KMS-11 (cell line): ENCODE measurements around the gene MED31.

Source experiments
- H2AFZ ChIP-seq: fragments of 200-600 bp; sonication (generic); 2 replicates; pipeline ENCODE4 v1.6.1; 2016; ENCODE audit warnings: antibody characterized with exemption, mixed run types, low read depth
- H3K27ac ChIP-seq: fragments of 200-600 bp; sonication (generic); 2 replicates; pipeline ENCODE4 v1.6.1; 2016; ENCODE audit warnings: mild to moderate bottlenecking, mixed run types
- H3K27me3 ChIP-seq: fragments of 200-600 bp; sonication (generic); 2 replicates; pipeline ENCODE4 v1.6.1; 2017; ENCODE audit warnings: mild to moderate bottlenecking, low read depth, mixed run types, moderate library complexity; ENCODE audit not compliant: insufficient read depth
- H3K36me3 ChIP-seq: fragments of 200-600 bp; sonication (generic); 2 replicates; pipeline ENCODE4 v1.6.1; 2017; ENCODE audit warnings: mild to moderate bottlenecking, mixed run types; ENCODE audit not compliant: insufficient read depth
- H3K4me1 ChIP-seq: fragments of 200-600 bp; sonication (generic); 2 replicates; pipeline ENCODE4 v1.6.1; 2016; ENCODE audit warnings: mild to moderate bottlenecking, low read depth, mixed run types; ENCODE audit not compliant: poor library complexity, severe bottlenecking
- H3K4me2 ChIP-seq: fragments of 200-600 bp; sonication (generic); 2 replicates; pipeline ENCODE4 v1.7.0; 2016; ENCODE audit warnings: mild to moderate bottlenecking, mixed run types
- H3K4me3 ChIP-seq: fragments of 200-600 bp; sonication (generic); IDR thresholded peaks from 2 replicates; pipeline ENCODE4 v1.6.1; 2017; ENCODE audit warnings: low read depth, low read length, mixed read lengths; ENCODE audit not compliant: insufficient read depth
- H3K79me2 ChIP-seq: fragments of 200-600 bp; sonication (generic); 2 replicates; pipeline ENCODE4 v1.6.1; 2016; ENCODE audit warnings: low read depth, mixed run types; ENCODE audit not compliant: insufficient read depth
- H3K9ac ChIP-seq: fragments of 200-600 bp; sonication (generic); 2 replicates; pipeline ENCODE4 v1.6.1; 2016; ENCODE audit warnings: mild to moderate bottlenecking, mixed run types
- H4K20me1 ChIP-seq: fragments of 200-600 bp; sonication (generic); 2 replicates; pipeline ENCODE4 v1.6.1; 2016; ENCODE audit warnings: mild to moderate bottlenecking, mixed run types; ENCODE audit not compliant: insufficient read depth
- TF ChIP-seq, protein P1 (sequence below): fragments of 200-600 bp; sonication (generic); conservative IDR thresholded peaks from 2 replicates; pipeline ENCODE4 v1.6.1; 2017; ENCODE audit warnings: low read depth, mild to moderate bottlenecking, antibody characterized with exemption, low read length, moderate library complexity, mixed read lengths

The MED31 gene

DNA sequence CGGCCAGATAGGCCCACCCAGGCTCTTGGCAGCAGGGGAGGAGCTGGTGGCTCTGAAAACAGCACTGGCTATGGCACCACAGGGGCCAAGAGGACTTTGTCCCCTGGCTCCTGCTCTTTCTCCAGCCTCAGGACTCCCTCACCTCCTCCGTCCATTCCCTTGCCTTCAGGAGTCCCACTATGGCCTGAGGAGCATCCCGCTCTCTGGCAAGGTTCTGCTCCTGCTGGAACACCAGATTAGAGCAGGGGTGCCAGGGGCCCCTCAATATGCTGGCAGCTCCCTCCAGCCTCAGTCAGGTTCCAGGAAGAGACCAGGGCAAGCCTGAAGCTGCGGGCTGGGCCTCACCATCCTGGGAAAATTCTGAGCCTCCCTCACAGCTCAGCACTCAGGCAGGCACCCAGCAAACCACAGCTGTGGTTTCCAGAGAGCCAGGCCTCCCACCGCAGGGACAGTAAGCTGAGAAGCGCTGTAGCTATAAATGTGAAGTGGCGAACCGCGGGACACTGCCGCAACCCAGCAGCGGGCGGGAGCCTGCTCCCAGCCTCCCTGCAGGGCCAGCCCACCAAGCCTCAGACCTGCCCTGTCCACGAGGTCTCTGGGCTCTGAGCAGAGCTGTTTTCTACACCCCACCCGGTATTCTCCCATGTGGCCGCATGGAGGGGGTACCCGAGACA is 25.9 kb upstream of the MED31 start:
- H3K4me1 ChIP-seq, result no peaks in the 10 kb centered on the region
- no peaks in the 10 kb centered on the region for H4K20me1 ChIP-seq
- no peak overlapping the region; the same call in 1 of the 2 replicates for H3K4me2 ChIP-seq
- H3K36me3 ChIP-seq, result no peaks in the 10 kb centered on the region
- no peaks in the 10 kb centered on the region for H3K79me2 ChIP-seq
- no peak overlapping the region for H3K9ac ChIP-seq
- H3K27me3 ChIP-seq, result no peaks in the 10 kb centered on the region
- H3K27ac ChIP-seq, result no peak overlapping the region
- H2AFZ ChIP-seq, result no peak overlapping the region
- TF ChIP-seq, protein P1, sequence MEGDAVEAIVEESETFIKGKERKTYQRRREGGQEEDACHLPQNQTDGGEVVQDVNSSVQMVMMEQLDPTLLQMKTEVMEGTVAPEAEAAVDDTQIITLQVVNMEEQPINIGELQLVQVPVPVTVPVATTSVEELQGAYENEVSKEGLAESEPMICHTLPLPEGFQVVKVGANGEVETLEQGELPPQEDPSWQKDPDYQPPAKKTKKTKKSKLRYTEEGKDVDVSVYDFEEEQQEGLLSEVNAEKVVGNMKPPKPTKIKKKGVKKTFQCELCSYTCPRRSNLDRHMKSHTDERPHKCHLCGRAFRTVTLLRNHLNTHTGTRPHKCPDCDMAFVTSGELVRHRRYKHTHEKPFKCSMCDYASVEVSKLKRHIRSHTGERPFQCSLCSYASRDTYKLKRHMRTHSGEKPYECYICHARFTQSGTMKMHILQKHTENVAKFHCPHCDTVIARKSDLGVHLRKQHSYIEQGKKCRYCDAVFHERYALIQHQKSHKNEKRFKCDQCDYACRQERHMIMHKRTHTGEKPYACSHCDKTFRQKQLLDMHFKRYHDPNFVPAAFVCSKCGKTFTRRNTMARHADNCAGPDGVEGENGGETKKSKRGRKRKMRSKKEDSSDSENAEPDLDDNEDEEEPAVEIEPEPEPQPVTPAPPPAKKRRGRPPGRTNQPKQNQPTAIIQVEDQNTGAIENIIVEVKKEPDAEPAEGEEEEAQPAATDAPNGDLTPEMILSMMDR, result no peak
- H3K4me3 ChIP-seq, result no peak overlapping the region

DNA sequence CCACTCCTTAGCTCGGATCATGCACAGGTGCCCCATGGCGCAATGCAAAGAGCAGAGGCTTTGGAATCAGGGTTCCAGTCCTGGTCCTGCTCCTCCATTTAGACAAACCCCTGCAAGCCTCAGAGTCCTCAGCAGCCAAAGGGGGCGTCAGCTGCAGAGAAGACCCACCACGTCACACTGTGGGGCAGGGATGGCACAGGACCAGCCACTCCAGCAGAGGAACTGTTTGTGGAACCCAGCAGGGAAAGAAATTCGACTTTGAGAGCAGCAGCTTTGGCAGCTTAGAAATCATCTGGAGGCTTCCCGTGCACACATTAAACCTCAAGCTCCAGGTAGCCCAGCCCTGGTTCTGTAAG is 25.4 kb upstream of the MED31 start:
- no peaks in the 10 kb centered on the region for H3K36me3 ChIP-seq
- H3K9ac ChIP-seq, result no peak overlapping the region
- H3K79me2 ChIP-seq, result no peaks in the 10 kb centered on the region
- no peak overlapping the region for H3K4me2 ChIP-seq
- no peak overlapping the region for H3K4me3 ChIP-seq
- TF ChIP-seq, protein P1, result no peak
- no peaks in the 10 kb centered on the region for H3K4me1 ChIP-seq
- no peaks in the 10 kb centered on the region for H4K20me1 ChIP-seq
- no peak overlapping the region for H3K27ac ChIP-seq
- no peak overlapping the region for H2AFZ ChIP-seq
- H3K27me3 ChIP-seq, result no peaks in the 10 kb centered on the region

DNA sequence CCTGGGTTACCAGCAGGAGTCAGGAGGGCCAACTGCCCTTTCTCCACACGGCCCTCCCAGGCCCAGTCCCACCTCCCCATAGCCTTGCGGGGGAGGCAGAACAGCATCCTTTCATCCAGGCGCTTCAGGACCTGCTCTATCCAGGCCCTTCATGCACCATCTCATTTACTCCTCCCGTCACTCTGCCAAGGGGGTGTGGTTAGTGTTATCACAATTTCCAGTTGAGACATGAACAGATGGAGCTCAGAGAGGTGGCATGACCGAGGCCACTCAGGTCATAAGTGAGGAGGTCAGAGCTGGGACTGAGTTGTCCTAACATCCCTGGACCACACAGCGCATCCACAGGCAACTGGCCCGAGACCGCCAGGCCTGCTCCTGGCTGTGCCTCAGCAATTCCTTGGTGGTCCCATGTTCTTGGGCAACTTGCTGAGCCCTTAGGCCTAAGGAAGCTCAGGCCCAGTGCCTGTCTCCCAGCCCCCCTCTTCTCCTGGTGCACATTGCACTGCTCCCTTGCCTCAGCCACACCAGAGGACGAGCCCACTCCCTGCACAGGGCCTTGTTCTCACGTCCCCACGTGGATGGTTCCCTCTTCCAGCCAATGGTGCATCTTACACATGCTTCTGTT is 23.9 kb upstream of the MED31 start:
- H3K9ac ChIP-seq, result no peak overlapping the region
- no peaks in the 10 kb centered on the region for H3K4me1 ChIP-seq
- H3K79me2 ChIP-seq, result no peaks in the 10 kb centered on the region
- no peak overlapping the region for H3K27ac ChIP-seq
- TF ChIP-seq, protein P1, result no peak
- H3K4me3 ChIP-seq, result no peak overlapping the region
- H3K4me2 ChIP-seq, result no peak overlapping the region
- H2AFZ ChIP-seq, result no peak overlapping the region
- H3K27me3 ChIP-seq, result no peaks in the 10 kb centered on the region
- no peaks in the 10 kb centered on the region for H3K36me3 ChIP-seq
- no peaks in the 10 kb centered on the region for H4K20me1 ChIP-seq

DNA sequence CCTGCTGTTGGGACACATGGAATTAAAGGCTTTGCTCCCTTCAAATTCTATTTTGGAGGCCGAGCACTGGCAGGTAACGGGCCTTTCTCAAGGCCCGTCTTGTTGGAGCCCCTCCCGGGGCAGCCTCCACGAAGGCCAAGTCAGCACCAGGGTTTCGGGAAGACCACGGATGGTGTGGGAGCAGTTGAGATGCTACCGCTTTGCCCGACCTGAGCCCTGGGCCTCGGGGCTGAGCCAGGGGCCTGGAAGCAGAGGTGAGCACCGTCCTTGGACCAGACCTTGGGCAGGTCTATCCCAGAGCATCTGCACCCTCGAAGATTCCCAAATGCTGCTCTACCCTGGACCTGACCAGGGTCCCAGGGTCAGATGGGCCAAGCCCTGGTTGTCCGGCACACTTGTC is 23.2 kb upstream of the MED31 start:
- TF ChIP-seq, protein P1, result no peak
- Histone ChIP-seq H3K4me2 (no peak overlapping the region), H3K27me3 (no peaks in the 10 kb centered on the region)

More for the DNA sequence above, 23.2 kb upstream of the MED31 start:
- Histone ChIP-seq H2AFZ (no peak overlapping the region), H3K9ac (no peak overlapping the region), H3K4me1 (no peaks in the 10 kb centered on the region), H3K79me2 (no peaks in the 10 kb centered on the region), H3K27ac (no peak overlapping the region), H3K4me3 (no peak overlapping the region), H4K20me1 (no peaks in the 10 kb centered on the region), H3K36me3 (no peaks in the 10 kb centered on the region)
